ENCODE data around the gene TMEM178A. TPM values are rescaled to one million over a fixed set of nuclear protein-coding genes. Genes with fewer than 3 reads are reported as not detected.

The TMEM178A gene
- total RNA-seq, 1 donor from 2014 or later = 2.8 TPM

DNA sequence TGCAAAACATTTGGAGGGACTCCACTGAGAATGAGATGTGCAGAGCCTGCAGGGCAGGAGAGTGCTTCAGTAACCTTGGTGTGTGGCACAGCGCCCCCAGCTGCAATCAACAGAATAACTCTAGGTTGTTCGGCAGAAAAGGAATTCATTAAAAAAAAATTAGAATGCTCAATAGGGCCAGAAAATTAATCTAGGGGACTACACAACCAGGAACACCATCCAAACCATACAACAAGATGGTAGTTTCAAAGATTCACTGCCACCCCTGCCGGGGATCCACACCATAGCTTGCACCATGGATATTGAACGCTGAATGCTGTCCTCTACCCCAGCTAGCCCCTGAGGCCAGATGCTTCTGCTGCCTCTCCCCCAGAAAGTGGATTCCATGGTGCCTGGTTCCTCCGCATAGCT, 63.2 kb downstream of the TMEM178A start:
- DNase-seq (ENCODE audit: low read depth) = no peak
- TF ChIP-seq, protein P1, sequence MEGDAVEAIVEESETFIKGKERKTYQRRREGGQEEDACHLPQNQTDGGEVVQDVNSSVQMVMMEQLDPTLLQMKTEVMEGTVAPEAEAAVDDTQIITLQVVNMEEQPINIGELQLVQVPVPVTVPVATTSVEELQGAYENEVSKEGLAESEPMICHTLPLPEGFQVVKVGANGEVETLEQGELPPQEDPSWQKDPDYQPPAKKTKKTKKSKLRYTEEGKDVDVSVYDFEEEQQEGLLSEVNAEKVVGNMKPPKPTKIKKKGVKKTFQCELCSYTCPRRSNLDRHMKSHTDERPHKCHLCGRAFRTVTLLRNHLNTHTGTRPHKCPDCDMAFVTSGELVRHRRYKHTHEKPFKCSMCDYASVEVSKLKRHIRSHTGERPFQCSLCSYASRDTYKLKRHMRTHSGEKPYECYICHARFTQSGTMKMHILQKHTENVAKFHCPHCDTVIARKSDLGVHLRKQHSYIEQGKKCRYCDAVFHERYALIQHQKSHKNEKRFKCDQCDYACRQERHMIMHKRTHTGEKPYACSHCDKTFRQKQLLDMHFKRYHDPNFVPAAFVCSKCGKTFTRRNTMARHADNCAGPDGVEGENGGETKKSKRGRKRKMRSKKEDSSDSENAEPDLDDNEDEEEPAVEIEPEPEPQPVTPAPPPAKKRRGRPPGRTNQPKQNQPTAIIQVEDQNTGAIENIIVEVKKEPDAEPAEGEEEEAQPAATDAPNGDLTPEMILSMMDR (conservative IDR thresholded peaks at IDR 0.05; ENCODE audit: low read depth, low read length) = peak; percentile 89
- no peak overlapping the region for H3K4me3 ChIP-seq (ENCODE audit: low read depth, low read length)

DNA sequence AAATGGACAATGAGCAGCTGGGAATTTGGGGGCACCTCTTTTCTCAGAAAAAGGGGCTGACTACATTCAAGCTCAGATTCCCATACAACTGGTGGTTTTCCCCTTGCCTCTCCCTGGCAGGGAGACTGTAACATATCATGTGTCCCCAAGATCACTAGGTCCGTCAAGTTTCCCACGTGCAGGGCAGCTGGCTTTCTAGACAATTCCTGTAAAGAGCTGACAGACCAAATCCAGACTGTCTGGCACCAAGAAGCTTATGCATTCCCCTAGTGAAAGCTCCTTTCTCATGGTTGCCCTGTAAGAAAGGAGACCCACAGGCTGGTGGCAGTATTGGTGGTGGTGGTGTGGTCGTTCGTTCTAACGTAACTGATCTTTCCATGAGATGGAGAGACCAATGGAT, 64.6 kb downstream of the TMEM178A start:
- no peak overlapping the region for H3K4me3 ChIP-seq (ENCODE audit: low read depth, low read length)
- TF ChIP-seq, protein P1 (conservative IDR thresholded peaks at IDR 0.05; ENCODE audit: low read depth, low read length) = no peak
- DNase-seq (ENCODE audit: low read depth) = no peak

DNA sequence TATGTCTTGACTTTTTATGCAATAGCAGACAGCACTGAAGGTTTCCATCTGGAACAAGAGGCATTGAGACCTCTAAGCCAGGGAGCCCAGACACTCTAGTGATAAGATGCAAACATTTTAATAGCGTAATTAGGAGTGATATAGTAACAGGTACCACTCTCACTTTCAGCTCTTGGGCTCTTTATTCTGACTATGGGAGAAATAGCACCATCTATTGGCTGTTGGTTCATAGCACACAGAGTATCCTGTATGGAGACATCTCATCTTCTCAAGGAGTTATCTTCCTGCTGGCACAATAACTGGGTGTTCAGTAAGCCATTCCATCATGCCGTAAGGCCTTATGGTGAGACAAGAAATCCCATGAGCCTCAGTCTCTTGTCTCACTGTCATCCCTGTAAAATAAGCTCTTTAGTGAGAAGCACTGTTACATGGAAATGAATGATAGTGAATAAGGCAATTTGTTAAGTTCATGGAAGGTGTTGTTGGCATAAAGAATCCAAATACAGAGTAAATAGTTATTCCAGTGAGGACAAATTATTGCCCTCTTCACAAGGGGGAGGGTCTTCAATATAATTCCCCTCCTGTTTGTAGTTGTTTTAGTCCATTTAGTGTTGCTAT, 65.1 kb downstream of the TMEM178A start:
- TF ChIP-seq, protein P1 (conservative IDR thresholded peaks at IDR 0.05; ENCODE audit: low read depth, low read length) = peak; percentile 79
- H3K4me3 ChIP-seq (ENCODE audit: low read depth, low read length) = no peak overlapping the region
- no peak for DNase-seq (ENCODE audit: low read depth)

DNA sequence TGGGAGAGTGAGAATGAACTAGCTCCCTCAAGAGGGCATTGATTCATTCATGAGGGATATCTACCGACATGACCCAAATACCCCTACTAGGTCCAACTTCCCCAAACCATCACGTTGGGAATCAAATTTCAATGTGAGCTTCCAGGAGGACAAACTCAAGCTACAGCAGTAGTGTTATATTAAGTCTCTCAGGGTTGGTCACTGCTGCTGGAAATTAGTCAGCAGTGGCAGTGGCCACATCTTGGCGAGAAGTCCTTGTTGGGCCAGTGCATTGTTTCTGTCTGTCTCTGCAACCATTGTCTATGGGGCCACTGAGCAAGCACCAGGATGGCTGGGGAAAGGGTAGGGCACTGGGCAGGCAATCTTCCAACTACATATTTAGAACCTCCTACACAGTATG, 65.8 kb downstream of the TMEM178A start:
- no peak overlapping the region for H3K4me3 ChIP-seq (ENCODE audit: low read depth, low read length)
- TF ChIP-seq, protein P1 (conservative IDR thresholded peaks at IDR 0.05; ENCODE audit: low read depth, low read length) = no peak
- no peak for DNase-seq (ENCODE audit: low read depth)

DNA sequence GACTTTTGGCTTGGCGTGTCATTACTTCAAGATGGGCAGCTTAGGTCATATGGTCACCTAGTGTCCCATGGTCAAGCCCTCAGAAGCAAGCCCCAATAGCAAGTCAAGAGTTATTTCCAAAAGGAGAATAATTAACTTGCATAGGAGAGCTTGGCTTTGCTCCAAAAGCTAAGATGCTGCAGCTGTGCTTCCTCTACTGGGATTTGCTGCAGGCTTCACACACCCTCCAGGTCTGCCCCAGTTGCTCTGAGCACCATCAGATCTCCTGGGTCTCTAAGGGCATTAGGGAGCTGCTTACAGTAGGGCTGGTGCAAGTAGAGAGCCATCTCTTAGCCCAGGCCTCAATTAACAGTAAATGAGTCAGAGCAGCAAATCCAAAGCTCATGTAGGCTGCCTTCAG, 66.8 kb downstream of the TMEM178A start:
- H3K4me3 ChIP-seq (ENCODE audit: low read depth, low read length) = no peak overlapping the region
- DNase-seq (ENCODE audit: low read depth) = no peak
- TF ChIP-seq, protein P1 (conservative IDR thresholded peaks at IDR 0.05; ENCODE audit: low read depth, low read length) = no peak

DNA sequence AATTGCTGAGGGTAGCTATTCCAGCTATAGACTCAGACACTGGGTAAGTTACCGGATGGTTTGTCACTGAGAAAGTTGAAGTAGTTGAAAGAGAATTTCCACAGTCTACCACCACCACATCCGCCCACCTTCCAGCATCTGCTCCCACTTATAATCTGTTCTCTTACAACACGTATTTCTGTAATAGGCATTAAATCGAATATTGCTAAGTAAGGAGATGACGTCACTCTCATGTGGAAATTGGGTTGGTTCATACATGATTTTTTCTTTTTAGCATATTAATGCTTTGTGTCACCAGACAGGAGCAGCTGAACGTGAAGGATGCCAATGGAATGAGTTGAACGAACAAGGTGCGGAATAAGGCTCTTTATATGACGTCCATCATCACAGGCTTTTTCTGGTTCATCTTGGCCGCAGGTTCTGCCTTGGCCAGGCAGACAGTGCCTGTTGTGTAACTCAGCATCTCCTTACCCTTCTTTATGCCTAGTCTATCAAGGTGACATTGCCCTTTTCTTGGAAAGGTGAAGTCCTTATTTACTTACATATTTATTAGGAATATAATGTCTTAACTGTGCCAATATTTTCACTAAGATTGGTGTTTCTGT, 67.5 kb downstream of the TMEM178A start:
- DNase-seq (ENCODE audit: low read depth) = no peak
- no peak overlapping the region for H3K4me3 ChIP-seq (ENCODE audit: low read depth, low read length)
- TF ChIP-seq, protein P1 (conservative IDR thresholded peaks at IDR 0.05; ENCODE audit: low read depth, low read length) = no peak

DNA sequence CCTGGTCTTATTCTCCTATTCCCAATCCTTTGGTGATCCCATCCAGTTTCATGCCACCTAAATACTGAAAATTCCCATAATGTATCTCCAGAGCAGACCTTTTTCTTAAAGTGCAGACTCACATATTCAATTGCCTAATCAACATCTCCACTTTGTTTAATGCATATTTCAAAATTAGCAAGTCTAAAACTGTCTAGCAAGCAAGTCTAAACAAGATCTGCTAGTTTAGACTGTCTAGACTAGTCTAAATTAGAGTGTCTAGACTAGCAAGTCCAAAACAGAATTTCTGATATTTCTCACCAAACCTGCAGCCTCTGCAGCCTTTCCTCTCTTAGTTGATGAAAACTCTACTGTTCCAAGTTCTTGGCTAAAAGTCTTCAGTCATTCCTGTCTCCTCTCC, 68.7 kb downstream of the TMEM178A start:
- no peak overlapping the region for H3K4me3 ChIP-seq (ENCODE audit: low read depth, low read length)
- DNase-seq (ENCODE audit: low read depth) = no peak
- TF ChIP-seq, protein P1 (conservative IDR thresholded peaks at IDR 0.05; ENCODE audit: low read depth, low read length) = no peak

All from epithelial cell of proximal tubule (primary cell).